ENCODE results near the gene NUDC. TPM values are rescaled to one million over a fixed set of nuclear protein-coding genes. Genes with fewer than 3 reads are reported as not detected.

The NUDC gene
- total and polyA plus RNA-seq, 12 donors = 63.3 to 257 (median 97.7) TPM

DNA sequence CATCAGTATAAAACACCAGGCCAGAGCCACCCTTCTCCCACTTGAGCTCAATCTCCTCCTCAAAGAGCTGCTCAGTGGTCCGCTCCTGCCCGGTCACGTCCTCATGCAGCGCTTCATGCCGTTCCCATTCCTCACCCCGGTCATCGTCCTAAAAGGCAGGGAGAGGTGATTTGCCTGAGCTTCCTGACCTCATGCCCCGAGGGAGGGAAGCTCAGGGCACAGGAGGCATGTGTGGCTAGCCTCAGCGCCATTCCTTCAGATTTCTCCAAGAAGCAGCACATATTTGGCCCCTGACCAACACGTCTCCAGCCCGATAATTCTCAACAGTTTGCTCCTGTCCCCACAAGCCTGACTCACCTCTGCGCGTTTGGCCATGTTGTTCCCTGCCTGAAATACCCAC, 27.3 kb upstream of the NUDC start:
- Histone ChIP-seq H3K27ac (no peak overlapping the region), H3K27me3 (no peaks in the 10 kb centered on the region), H3K4me3 (no peak overlapping the region), H3K4me1 (replicated peaks in 1 of 2) (peaks cover 7 to 12% of the 10 kb centered on the region in 2 donors), H3K9me3 (replicated peaks in 1 of 3) (no peaks in the 10 kb centered on the region), H3K36me3 (replicated peaks in 1 of 2) (peaks cover 0 to 65% of the 10 kb centered on the region in 2 donors)
- intact Hi-C loops (cut with DNase I) = no loop called here
- no peak for DNase-seq
- 93 to 95% (median 94%) methylated on average over 13 of the region's 13 CpGs for WGBS, 4 donors
- TF ChIP-seq CTCF (IDR thresholded peaks at IDR 0.05) (no peak), POLR2A (IDR thresholded peaks at IDR 0.05) (no peak)

- 85 to 93% (median 90%) methylated on average over 8 to 9 of the region's 9 CpGs for WGBS, 4 donors
- no peak for DNase-seq
- TF ChIP-seq CTCF (IDR thresholded peaks at IDR 0.05) = no peak
- no peak for TF ChIP-seq POLR2A (IDR thresholded peaks at IDR 0.05)
- H3K27ac ChIP-seq = no peak overlapping the region
- no peaks in the 10 kb centered on the region for H3K9me3 ChIP-seq (replicated peaks in 1 of 3)
- peaks cover 0 to 58% of the 10 kb centered on the region in 2 donors for H3K36me3 ChIP-seq (replicated peaks in 1 of 2)
- H3K4me3 ChIP-seq = no peak overlapping the region
- intact Hi-C loops (cut with DNase I) = no loop called here
- H3K27me3 ChIP-seq = no peaks in the 10 kb centered on the region
- H3K4me1 ChIP-seq (replicated peaks in 1 of 2) = peaks cover 10 to 20% of the 10 kb centered on the region in 2 donors
Measured at GRCh38 chr1:26897351-26897750, 24.2 kb upstream of the NUDC start.

DNA sequence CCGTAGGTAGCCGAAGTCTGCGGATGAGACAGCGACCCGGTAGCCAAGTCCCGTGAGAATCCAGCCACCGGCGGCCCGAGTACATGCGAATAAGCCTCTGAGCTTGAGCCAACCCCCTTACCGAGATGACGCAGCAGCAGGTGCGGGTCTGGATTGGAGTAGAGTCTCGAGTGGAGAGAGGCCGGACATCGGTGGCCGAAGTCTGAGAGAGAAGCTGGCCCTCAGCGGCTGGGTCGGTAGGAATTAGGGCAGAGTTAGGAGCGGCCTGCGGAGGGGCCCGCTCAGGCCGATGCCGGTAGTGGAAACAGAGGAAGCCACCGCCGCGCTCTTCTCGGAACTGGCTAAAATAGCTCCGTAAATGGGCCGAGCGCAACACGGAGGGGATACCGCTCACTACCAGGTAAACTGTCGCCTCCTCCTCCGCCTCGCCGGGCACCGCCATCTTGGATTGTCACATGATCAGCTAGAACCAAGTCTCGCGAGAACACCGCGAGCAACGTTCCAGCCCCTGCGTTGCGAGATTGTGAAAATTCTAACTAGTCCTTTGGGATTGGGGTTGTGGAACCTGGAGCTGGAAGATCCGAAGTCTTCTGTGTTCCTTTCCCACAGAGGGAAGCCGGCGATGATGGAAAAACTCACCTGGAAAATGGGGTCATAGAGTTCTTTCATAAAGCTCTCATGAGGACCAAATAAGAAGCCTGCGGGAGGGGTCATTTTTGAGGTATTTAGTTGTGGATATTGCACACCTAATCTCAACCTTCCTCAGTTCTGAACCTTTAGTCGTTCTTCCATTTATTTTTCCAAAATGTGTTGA, 21.3 kb upstream of the NUDC start, which contains the start of gene GPATCH3:
TSS of gene GPATCH3 (minus strand) at position 467 of the 814 bp plus-strand sequence. CDS start at position 442, 25 bp downstream.
- H3K4me1 ChIP-seq (replicated peaks in 1 of 2) = peaks cover 10 to 20% of the 10 kb centered on the region in 2 donors
- peak; percentile 92 to 98 (median 94) for DNase-seq
- intact Hi-C loops (cut with DNase I) = no loop called here
- H3K9me3 ChIP-seq (replicated peaks in 1 of 3) = no peaks in the 10 kb centered on the region
- H3K4me3 ChIP-seq = peak within 1 kb of the TSS; percentile 58 to 95 (median 72)
- 0 to 2% (median 0%) methylated on average over 33 to 50 of the region's 50 CpGs for WGBS, 4 donors
- peaks cover 0 to 32% of the 10 kb centered on the region in 2 donors for H3K36me3 ChIP-seq (replicated peaks in 1 of 2)
- H3K27me3 ChIP-seq = no peaks in the 10 kb centered on the region
- peak within 1 kb of the TSS; percentile 62 to 91 (median 80) for H3K27ac ChIP-seq
- TF ChIP-seq POLR2A (IDR thresholded peaks at IDR 0.05) = peak; percentile 58 to 83
- TF ChIP-seq CTCF (IDR thresholded peaks at IDR 0.05) = no peak

DNA sequence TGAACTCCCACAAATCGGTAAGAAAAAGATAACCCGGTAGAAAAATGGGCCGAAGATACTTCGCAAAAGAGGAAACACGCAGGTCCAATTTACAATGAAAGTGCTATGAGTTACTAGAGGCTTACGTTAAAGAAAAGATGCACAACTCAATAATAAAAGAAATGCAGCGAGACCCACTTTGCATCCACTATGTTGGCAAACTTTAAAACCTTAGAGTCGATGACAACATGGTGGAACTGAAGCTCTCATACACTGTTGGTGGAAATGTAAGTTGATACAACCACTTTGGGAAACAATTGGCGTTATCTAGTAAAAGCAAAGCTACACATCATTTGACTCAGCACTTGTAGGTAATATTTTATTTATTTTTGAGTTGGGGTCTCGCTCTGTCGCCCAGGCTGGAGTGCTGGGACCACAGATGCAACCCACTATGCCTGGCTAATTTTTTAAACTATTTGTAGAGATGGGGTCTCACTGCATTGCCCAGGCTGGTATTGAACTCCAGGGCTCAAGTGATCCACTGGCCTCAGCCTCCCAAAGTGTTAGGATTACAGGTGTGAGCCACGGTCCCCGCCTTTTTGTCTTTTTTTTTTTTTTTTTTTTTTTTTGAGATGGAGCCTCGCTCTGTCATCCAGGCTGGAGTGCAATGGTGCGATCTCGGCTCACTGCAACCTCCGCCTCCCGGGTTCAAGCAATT, 20.6 kb upstream of the NUDC start:
- TF ChIP-seq POLR2A (IDR thresholded peaks at IDR 0.05) (no peak), CTCF (IDR thresholded peaks at IDR 0.05) (no peak)
- 64 to 71% (median 67%) methylated on average over 15 to 18 of the region's 18 CpGs for WGBS, 4 donors
- Histone ChIP-seq H3K27me3 (no peaks in the 10 kb centered on the region), H3K27ac (peak overlapping the region in 3 of 5 donors; percentile 78 to 91 (median 89)), H3K9me3 (replicated peaks in 1 of 3) (no peaks in the 10 kb centered on the region), H3K36me3 (replicated peaks in 1 of 2) (peaks cover 0 to 24% of the 10 kb centered on the region in 2 donors), H3K4me1 (replicated peaks in 1 of 2) (peaks cover 10 to 20% of the 10 kb centered on the region in 2 donors), H3K4me3 (peak overlapping the region in 3 of 4 donors; percentile 66 to 95 (median 78))
- intact Hi-C loops (cut with DNase I) = no loop called here
- no peak for DNase-seq

All from adrenal gland (tissue), 12 donors.